WI38 (cell line): ENCODE data around the gene CDH23.

ENCODE experiments used
- H3K4me3 ChIP-seq: 2 replicates; pipeline ENCODE4 v1.5.1; 2011; ENCODE audit warnings: low read depth, mild to moderate bottlenecking, control low read depth, low read length
- CTCF ChIP-seq: IDR thresholded peaks from 2 replicates; pipeline ENCODE4 v1.5.1; 2012; ENCODE audit warnings: low read depth, mild to moderate bottlenecking, control low read depth, low read length

The CDH23 gene

GRCh38 chr10:71756311-71757191 lies 359.8 kb downstream of the CDH23 start:
- H3K4me3 ChIP-seq, result no peak overlapping the region
- no peak for TF ChIP-seq CTCF

- H3K4me3 ChIP-seq, result no peak overlapping the region
- no peak for TF ChIP-seq CTCF
Measured at GRCh38 chr10:71757399-71757922, 360.7 kb downstream of the CDH23 start.

- TF ChIP-seq CTCF, result no peak
Measured at GRCh38 chr10:71761105-71761511, 364.4 kb downstream of the CDH23 start.

GRCh38 chr10:71761541-71762113 lies 364.9 kb downstream of the CDH23 start:
- TF ChIP-seq CTCF, result no peak
- no peak overlapping the region for H3K4me3 ChIP-seq

More at GRCh38 chr10:71761105-71761511, 364.4 kb downstream of the CDH23 start:
- H3K4me3 ChIP-seq, result no peak overlapping the region

GRCh38 chr10:71762324-71762723 lies 365.6 kb downstream of the CDH23 start:
- TF ChIP-seq CTCF, result no peak
- H3K4me3 ChIP-seq, result no peak overlapping the region

- TF ChIP-seq CTCF, result no peak
- no peak overlapping the region for H3K4me3 ChIP-seq
Measured at GRCh38 chr10:71763352-71764127, 366.8 kb downstream of the CDH23 start.
